Measurements from ENCODE around the gene NEUROG2. TPM values are rescaled to one million over a fixed set of nuclear protein-coding genes. Genes with fewer than 3 reads are reported as not detected.

Gene NEUROG2
- total RNA-seq (ENCODE audit: low replicate concordance), result not detected in 2 replicates

DNA sequence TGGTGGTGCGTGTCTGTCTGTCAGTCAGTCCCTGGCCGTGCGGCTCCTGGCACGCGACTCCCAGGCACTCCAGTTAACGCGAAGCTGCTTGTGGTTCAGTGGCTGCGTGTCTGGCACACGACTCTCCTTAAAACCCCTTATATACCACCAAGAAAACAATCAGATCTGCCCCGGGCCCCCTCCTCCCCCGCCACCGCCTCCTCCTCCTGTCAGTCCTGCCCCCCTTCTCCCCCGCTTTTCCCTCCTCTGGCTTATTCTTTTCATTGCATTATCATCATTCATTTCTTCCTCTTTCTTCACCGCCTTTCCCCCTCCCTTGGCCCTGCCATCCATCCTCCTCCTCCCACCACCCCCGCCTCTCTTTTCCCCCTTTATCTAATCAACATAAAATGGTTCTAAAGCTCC lies at the start of gene NEUROG2:
TSS of gene NEUROG2 (minus strand) at position 115 of the 405 bp plus-strand sequence. CDS start 705 bp downstream, outside the sequence.

Other genes starting within 250 kb of the NEUROG2 start
- gene TIFA, start 230.3 kb downstream of the NEUROG2 start, total RNA-seq (ENCODE audit: low replicate concordance), result 2.2 and 7.4 TPM in 2 replicates
- gene ALPK1, start 218.8 kb downstream of the NEUROG2 start, total RNA-seq (ENCODE audit: low replicate concordance), result 11.6 and 14.6 TPM in 2 replicates
- gene ZGRF1, start 120.7 kb upstream of the NEUROG2 start, total RNA-seq (ENCODE audit: low replicate concordance), result 1.9 and 5.1 TPM in 2 replicates
- gene LARP7, start 121.0 kb upstream of the NEUROG2 start, total RNA-seq (ENCODE audit: low replicate concordance), result 11.5 and 25.9 TPM in 2 replicates

All from smooth muscle cell of the coronary artery (primary cell).